Panc1 (cell line): ENCODE data around the gene GGN. TPM values are rescaled to one million over a fixed set of nuclear protein-coding genes. Genes with fewer than 3 reads are reported as not detected.

Experiments used
- ATAC-seq: fragments of 200-7000 bp; cut with Tn5 transposase; 2 replicates; pipeline ENCODE4 v1.9.1; 2020; ENCODE audit warnings: mild to moderate bottlenecking, moderate library complexity
- BruUV-seq: library from RNA; stranded (reverse); fragments of 400-500 nt; replicated peaks from 2 replicates; lab custom pipeline; 2021; lab: Mats Ljungman, UMichigan
- CTCF ChIA-PET: fragments of 300-600 bp; sonication (Branson Sonifier 250); formaldehyde crosslinking; loops from one replicate; lab custom pipeline; 2022; ENCODE audit warnings: antibody characterized with exemption; lab: Charles Lee
- POLR2A ChIA-PET: fragments of 300-600 bp; sonication (Branson Sonifier 250); formaldehyde crosslinking; loops from one replicate; lab custom pipeline; 2022; ENCODE audit warnings: antibody characterized with exemption; lab: Charles Lee
- DNase-seq: peaks from one replicate; pipeline ENCODE4 v3.0.0-alpha.2; 2010; ENCODE audit warnings: low read depth, low spot score
- H3K27ac ChIP-seq: 2 replicates; pipeline ENCODE4 v1.5.1; 2011; ENCODE audit warnings: mild to moderate bottlenecking, low read length, inconsistent platforms
- H3K27me3 ChIP-seq: fragments of 200-500 bp; sonication (Bioruptor generic); 2 replicates; pipeline ENCODE4 v1.6.0; 2014; ENCODE audit warnings: low read length, inconsistent platforms; ENCODE audit not compliant: control insufficient read depth, insufficient read depth
- H3K36me3 ChIP-seq: fragments of 200-500 bp; sonication (Bioruptor generic); 2 replicates; pipeline ENCODE4 v1.5.1; 2014; ENCODE audit warnings: inconsistent platforms, mild to moderate bottlenecking, low read length, moderate library complexity; ENCODE audit not compliant: control insufficient read depth, insufficient read depth
- H3K4me1 ChIP-seq: 2 replicates; pipeline ENCODE4 v1.5.1; 2011; ENCODE audit warnings: inconsistent platforms, mild to moderate bottlenecking, low read length, moderate library complexity; ENCODE audit not compliant: control insufficient read depth, insufficient read depth
- H3K4me3 ChIP-seq, 2 experiments: 2 replicates each; pipeline ENCODE4 v1.5.1; 2011 to 2012; ENCODE audit warnings: low read depth in 2 of 2, low read length in 2 of 2, mild to moderate bottlenecking in 2 of 2, inconsistent platforms in 1 of 2, moderate library complexity in 1 of 2
- H3K9me3 ChIP-seq: fragments of 200-500 bp; sonication (Bioruptor generic); 2 replicates; pipeline ENCODE4 v1.5.1; 2014; ENCODE audit warnings: low read depth, mild to moderate bottlenecking, inconsistent platforms, low read length, moderate library complexity; ENCODE audit not compliant: control insufficient read depth, insufficient read depth
- CTCF ChIP-seq: fragments of 450-650 bp; IDR thresholded peaks from 2 replicates; pipeline ENCODE4 v1.5.1; 2017; ENCODE audit warnings: mild to moderate bottlenecking
- POLR2AphosphoS5 ChIP-seq: IDR thresholded peaks from 2 replicates; pipeline ENCODE4 v1.6.1; 2012; ENCODE audit warnings: mild to moderate bottlenecking, low read depth, low read length, moderate library complexity
- SIN3A ChIP-seq: IDR thresholded peaks from 2 replicates; pipeline ENCODE4 v1.6.1; 2012; ENCODE audit warnings: low read depth, mild to moderate bottlenecking, low read length, moderate library complexity, borderline replicate concordance; ENCODE audit not compliant: insufficient read depth
- TCF7L2 ChIP-seq: IDR thresholded peaks from 2 replicates; pipeline ENCODE4 v1.6.1; 2011; ENCODE audit warnings: mild to moderate bottlenecking, low read depth, low read length, inconsistent platforms
- in situ Hi-C: cut with HindIII; loops from 2 replicates; pipeline ENCODE4 v1.10.0; 2016; ENCODE audit warnings: low sequenced_read_pairs, low pct_unique_long_range_greater_than_20kb
- intact Hi-C: fragments of 100-400 bp; cut with micrococcal nuclease; formaldehyde crosslinking; loops from one replicate; pipeline ENCODE4 v1.10.0; 2022; ENCODE audit not compliant: unreplicated experiment
- total RNA-seq: library from RNA; stranded (reverse); gene quantifications from one replicate; pipeline ENCODE4 v1.2.1, GENCODE V29; 2021; ENCODE audit not compliant: unreplicated experiment
- TF ChIP-seq, protein P1 (sequence below), 2 experiments: IDR thresholded peaks; 2 replicates each; pipeline ENCODE4 v1.6.1; 2011 to 2012; ENCODE audit warnings: low read depth in 2 of 2, control low read depth in 1 of 2, low read length in 1 of 2, mild to moderate bottlenecking in 1 of 2, moderate library complexity in 1 of 2; ENCODE audit not compliant: insufficient read depth in 1 of 2

The GGN gene
- total RNA-seq, 1 experiment from 2014 or later: 1.4 TPM

- Histone ChIP-seq H3K27ac (peak overlapping the region; percentile 29; the same call in 1 of the 2 replicates), H3K4me1 (0 out of 2 replicates have a peak, but pooled peaks cover 3% of the 10 kb centered on the region), H3K4me3 (peak overlapping the region; percentile 67 to 80), H3K27me3 (peaks cover 10% of the 10 kb centered on the region), H3K9me3 (no peaks in the 10 kb centered on the region), H3K36me3 (no peaks in the 10 kb centered on the region)
- intact Hi-C loops: no loop called here
- ChIA-PET CTCF (interaction anchor here (0.5 to 0.7 kb wide), 2 partner anchors 27 to 219 kb away, joined by 3 to 7 read pairs; partner anchors contain the start of gene SPRED3), POLR2A (interaction anchor here (0.5 to 0.7 kb wide), 3 partner anchors 14 to 229 kb away, joined by 4 to 11 read pairs (median 8); no protein-coding TSS in a partner anchor)
- TF ChIP-seq POLR2AphosphoS5 (no peak; the same call in 1 of the 2 replicates), CTCF (no peak), TCF7L2 (no peak), SIN3A (0 out of 2 replicates have a peak, but pooled peaks have one; percentile 10)
- TF ChIP-seq, protein P1, sequence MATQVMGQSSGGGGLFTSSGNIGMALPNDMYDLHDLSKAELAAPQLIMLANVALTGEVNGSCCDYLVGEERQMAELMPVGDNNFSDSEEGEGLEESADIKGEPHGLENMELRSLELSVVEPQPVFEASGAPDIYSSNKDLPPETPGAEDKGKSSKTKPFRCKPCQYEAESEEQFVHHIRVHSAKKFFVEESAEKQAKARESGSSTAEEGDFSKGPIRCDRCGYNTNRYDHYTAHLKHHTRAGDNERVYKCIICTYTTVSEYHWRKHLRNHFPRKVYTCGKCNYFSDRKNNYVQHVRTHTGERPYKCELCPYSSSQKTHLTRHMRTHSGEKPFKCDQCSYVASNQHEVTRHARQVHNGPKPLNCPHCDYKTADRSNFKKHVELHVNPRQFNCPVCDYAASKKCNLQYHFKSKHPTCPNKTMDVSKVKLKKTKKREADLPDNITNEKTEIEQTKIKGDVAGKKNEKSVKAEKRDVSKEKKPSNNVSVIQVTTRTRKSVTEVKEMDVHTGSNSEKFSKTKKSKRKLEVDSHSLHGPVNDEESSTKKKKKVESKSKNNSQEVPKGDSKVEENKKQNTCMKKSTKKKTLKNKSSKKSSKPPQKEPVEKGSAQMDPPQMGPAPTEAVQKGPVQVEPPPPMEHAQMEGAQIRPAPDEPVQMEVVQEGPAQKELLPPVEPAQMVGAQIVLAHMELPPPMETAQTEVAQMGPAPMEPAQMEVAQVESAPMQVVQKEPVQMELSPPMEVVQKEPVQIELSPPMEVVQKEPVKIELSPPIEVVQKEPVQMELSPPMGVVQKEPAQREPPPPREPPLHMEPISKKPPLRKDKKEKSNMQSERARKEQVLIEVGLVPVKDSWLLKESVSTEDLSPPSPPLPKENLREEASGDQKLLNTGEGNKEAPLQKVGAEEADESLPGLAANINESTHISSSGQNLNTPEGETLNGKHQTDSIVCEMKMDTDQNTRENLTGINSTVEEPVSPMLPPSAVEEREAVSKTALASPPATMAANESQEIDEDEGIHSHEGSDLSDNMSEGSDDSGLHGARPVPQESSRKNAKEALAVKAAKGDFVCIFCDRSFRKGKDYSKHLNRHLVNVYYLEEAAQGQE (IDR thresholded peaks at IDR 0.05; ENCODE audit: insufficient read depth in 1 of 2, low read depth in 2 of 2, low read length in 1 of 2): no peak
- no TSS peak for BruUV-seq
- in situ Hi-C loops: no loop called here
- peak; percentile 93 for ATAC-seq
- peak; percentile 28 for DNase-seq
These were observed 26.2 kb downstream of the GGN start for GRCh38 chr19:38361633-38362075.

DNA sequence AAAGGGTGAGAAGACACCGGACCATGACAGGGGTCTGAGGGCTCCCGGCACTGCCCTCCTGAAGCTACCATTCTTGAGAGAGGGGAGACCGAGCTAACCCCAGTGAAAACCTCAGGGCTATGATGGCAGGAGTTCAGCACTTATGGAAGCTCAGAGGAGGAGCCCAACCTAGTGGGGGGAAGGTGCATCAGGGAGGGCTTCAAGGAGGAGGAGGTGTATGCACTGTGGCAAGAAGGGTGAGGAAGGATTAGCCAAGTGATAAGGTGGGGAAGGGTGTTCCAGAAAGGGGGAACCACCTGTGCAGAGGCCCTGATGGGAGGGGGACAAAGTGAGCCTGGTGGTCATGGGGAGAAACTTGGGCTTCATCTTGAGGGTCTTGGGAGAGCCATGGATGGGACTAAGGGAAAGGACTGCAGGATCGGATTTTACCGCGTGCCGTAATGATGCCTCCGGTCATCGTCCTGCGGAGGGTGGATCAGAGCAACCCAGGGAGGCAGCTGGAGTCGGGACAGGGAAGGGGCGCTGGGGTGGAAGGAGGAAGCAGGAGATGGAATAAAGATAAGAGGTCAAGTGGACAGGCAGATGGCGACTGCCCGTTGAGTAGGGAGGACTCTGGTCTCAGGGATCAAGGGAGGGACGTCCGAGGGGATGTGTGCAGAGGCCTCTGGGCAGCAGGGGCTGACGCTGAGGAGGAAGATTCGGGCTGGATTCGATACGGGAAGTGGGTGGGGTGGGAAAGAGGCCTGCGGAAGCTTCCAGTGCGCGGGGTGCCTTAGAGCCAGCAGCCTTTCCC is 26.8 kb downstream of the GGN start:
- BruUV-seq: no TSS peak
- H3K27ac ChIP-seq: no peak overlapping the region
- intact Hi-C loops (no loop called here), in situ Hi-C loops (no loop called here)
- no peaks in the 10 kb centered on the region for H3K9me3 ChIP-seq
- peak overlapping the region; percentile 67 to 80 for H3K4me3 ChIP-seq
- ChIA-PET POLR2A (interaction anchor here (0.5 to 0.8 kb wide), 3 partner anchors 14 to 230 kb away, joined by 4 to 8 read pairs (median 6); partner anchors contain the start of gene GGN), CTCF (interaction anchor here (0.5 to 0.7 kb wide), 2 partner anchors 27 to 218 kb away, joined by 3 to 7 read pairs; partner anchors contain the start of gene SPRED3)
- ATAC-seq (peak; percentile 20), DNase-seq (no peak)
- no peaks in the 10 kb centered on the region for H3K36me3 ChIP-seq
- H3K27me3 ChIP-seq: peaks cover 10% of the 10 kb centered on the region
- no peak for TF ChIP-seq CTCF
- TF ChIP-seq SIN3A: 0 out of 2 replicates have a peak, but pooled peaks have one; percentile 30
- H3K4me1 ChIP-seq: 0 out of 2 replicates have a peak, but pooled peaks cover 3% of the 10 kb centered on the region
